G401 (cell line): ENCODE measurements around the gene HPX. TPM values are rescaled to one million over a fixed set of nuclear protein-coding genes. Genes with fewer than 3 reads are reported as not detected.
"Not testable (repeated sequence)": the region's sequence is repeated elsewhere in the genome, so short reads cannot be mapped to it uniquely, and the experiment has no call there.

ENCODE experiments used
- DNase-seq: peaks from one replicate; pipeline ENCODE4 v3.0.0-alpha.2; 2015; ENCODE audit warnings: low spot score
- in situ Hi-C: cut with HindIII; loops from 2 replicates; pipeline ENCODE4 v1.10.0; 2016; ENCODE audit warnings: low sequenced_read_pairs, mixed read lengths
- total RNA-seq: library from RNA; depleted of rRNA; stranded (reverse); fragments of >200 nt; shearing (Covaris generic); gene quantifications from 2 replicates; pipeline ENCODE4 v1.2.3, GENCODE V29; 2014; rRNA removed

Gene HPX
- total RNA-seq, 1 experiment from 2014 or later, result not detected

DNA sequence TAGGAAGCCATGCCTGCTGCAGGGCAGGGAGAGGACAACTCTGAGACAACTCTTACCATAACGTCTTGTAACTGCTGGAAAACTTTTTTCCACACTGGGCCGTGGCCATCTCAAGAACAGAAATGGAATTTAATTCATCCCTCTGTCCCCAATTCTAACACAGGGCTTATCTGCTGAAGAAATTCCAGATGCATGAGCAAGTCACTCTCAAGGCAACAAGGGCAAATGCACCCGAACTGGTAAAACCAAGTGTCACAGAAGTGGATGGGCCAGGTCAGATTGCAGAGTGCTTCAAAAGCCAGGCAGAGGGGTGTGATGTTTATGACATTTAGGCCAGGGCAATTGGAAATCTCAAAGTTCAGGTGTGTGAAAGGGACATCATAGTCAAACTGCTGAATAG lies 43.2 kb downstream of the HPX start:
- DNase-seq, result no peak
- in situ Hi-C loops, result no loop called here

DNA sequence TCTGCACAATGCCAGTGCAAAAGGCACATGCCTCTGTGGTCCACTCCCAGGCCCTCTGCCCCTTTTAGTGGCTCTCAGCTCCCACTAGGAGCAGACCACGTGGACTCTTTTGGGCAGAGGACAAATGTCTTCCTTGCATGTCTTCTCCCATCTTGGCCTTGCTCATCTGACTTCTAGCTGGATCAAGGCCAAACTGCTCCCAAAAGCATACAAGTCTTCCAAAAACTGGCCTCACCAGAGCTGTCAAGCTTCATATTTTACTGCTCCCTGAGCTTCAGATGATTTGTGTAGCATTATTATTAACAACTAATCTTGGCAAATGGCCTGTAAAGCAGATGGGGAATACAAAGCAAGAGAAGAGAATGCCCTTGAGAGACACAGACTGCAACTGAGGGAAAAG lies 43.6 kb downstream of the HPX start:
- in situ Hi-C loops, result no loop called here

DNA sequence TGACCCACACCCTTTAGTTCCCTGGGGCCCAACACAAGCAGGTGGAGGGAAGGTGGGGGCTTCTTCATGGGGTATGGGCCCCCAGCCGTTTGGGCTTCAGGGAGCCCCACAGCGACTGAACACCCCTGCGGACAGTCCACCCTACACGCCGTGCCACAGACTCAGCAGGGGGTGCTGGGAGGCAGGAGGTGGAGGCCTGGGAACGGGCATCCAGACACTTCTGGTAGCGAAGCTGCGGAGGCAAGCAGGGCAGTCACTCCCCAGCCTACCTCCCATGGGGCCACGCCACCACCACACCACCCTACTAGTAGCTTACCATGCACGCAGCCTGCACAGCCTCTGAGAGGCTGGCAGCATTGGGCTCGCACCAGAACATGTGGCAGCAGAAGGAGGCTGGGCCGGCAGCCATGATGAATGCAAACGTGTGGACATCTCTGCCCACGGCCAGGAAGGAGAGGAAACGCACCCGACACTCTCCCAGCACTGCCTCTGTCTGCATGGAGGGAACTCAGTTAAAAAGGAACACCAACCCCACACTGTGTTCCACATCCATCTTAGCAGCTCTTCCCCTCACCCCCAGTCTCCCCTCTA lies 45.2 kb downstream of the HPX start:
- in situ Hi-C loops, result no loop called here
- peak; percentile 4 for DNase-seq

More for the DNA sequence above, 43.6 kb downstream of the HPX start:
- peak; percentile 61 for DNase-seq

DNA sequence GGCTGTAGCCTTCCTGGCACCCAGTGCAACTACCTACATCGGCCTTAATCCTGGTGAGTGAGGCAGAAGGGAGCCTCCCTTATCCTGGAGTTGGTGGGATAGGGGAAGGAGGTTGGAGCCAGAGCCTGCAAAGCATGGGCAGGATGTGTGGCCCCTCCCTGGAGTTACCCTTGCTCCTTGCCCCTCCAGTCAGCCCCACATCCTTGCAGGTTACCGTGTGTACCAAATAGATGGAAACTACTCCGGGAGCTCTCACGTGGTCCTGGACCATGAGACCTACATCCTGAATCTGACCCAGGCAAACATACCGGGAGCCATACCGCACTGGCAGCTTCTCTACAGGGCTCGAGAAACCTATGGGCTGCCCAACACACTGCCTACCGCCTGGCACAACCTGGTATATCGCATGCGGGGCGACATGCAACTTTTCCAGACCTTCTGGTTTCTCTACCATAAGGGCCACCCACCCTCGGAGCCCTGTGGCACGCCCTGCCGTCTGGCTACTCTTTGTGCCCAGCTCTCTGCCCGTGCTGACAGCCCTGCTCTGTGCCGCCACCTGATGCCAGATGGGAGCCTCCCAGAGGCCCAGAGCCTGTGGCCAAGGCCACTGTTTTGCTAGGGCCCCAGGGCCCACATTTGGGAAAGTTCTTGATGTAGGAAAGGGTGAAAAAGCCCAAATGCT lies 46.7 kb downstream of the HPX start:
- in situ Hi-C loops, result no loop called here
- DNase-seq, result peak; percentile 84

DNA sequence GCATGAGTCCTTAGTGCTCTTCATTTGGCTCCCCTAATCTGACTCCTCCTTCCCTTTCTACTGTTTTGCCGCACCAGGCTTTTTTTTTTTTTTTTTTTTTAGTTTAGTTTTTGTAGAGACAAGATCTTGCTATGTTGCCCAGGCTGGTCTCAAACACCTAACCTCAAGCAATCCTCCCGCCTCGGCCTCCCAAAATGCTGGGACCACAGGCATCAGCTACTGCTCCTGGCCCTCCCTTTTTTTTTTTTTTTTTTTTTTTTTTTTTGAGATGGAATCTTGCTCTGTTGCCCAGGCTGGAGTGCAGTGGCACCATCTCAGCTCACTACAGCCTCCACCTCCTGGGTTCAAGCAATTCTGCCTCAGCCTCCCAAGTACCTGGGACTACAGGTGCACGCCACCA lies 48.5 kb downstream of the HPX start:
- DNase-seq, in situ Hi-C loops: not testable (repeated sequence)

DNA sequence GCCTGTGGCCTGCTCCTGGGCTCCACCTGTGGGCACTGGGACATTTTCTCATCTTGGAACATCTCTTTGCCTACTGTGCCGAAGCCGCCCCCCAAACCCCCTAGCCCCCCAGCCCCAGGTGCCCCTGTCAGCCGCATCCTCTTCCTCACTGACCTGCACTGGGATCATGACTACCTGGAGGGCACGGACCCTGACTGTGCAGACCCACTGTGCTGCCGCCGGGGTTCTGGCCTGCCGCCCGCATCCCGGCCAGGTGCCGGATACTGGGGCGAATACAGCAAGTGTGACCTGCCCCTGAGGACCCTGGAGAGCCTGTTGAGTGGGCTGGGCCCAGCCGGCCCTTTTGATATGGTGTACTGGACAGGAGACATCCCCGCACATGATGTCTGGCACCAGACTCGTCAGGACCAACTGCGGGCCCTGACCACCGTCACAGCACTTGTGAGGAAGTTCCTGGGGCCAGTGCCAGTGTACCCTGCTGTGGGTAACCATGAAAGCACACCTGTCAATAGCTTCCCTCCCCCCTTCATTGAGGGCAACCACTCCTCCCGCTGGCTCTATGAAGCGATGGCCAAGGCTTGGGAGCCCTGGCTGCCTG lies 49.2 kb downstream of the HPX start:
- in situ Hi-C loops, result no loop called here
- DNase-seq, result no peak

DNA sequence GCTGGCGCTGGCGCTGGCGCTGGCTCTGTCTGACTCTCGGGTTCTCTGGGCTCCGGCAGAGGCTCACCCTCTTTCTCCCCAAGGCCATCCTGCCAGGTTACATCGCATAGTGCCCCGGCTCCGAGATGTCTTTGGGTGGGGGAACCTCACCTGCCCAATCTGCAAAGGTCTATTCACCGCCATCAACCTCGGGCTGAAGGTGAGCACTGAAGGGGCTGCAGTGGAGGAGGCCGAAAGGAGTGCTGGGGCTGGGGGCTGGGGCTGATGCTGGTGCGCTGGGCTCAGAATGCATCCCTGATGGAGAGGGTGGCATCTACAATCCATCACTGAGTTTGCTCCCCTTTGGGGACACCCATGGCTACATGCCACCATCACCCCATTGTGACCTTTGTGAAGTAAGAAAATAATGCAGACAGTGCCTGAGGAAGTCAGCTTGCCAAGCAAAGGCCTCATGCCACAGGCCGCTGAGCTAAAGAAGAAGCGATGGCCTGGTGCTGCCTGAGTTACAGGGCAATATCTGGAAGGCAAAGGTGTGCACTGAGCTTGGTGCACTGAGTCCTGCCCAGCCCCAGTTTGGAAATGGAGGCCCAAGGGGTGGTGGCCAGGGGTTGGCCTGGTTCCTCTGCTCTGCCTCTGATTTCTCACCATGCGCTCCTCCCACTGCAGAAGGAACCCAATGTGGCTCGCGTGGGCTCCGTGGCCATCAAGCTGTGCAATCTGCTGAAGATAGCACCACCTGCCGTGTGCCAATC lies 49.9 kb downstream of the HPX start:
- in situ Hi-C loops, result no loop called here
- DNase-seq, result peak; percentile 41

DNA sequence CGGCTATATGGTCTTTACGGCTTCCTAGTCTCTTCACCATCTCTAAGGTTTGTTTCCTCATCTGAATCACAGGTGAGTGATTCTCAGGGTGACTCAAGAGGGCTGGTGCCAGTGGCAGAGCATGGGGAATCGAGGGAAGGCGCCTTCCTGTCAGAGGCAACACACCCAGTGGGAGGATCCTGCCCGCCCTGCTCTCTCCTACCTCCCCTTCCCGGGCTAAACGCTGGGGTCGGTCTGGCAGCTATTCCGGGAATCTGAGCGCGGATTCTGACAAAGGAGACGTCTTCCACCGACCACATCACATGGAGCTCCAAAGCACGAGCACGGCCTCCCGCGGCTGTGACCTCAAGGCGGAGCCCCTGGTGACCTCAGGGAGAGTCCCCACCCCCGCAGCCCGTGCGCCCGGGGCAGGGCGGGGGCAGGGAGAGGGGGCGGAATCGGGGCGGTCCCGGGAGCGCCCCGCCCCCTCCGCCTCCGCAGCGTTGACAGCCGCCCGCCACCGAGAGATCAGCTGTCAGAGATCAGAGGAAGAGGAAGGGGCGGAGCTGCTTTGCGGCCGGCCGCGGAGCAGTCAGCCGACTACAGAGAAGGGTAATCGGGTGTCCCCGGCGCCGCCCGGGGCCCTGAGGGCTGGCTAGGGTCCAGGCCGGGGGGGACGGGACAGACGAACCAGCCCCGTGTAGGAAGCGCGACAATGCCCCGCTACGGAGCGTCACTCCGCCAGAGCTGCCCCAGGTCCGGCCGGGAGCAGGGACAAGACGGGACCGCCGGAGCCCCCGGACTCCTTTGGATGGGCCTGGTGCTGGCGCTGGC lies 50.7 kb downstream of the HPX start, which contains the start of gene SMPD1:
SMPD1 (plus strand) TSS at position 570 of the 813 bp plus-strand sequence; CDS start at position 695, 125 bp downstream.
- DNase-seq, result peak; percentile 93
- in situ Hi-C loops, result no loop called here

DNA sequence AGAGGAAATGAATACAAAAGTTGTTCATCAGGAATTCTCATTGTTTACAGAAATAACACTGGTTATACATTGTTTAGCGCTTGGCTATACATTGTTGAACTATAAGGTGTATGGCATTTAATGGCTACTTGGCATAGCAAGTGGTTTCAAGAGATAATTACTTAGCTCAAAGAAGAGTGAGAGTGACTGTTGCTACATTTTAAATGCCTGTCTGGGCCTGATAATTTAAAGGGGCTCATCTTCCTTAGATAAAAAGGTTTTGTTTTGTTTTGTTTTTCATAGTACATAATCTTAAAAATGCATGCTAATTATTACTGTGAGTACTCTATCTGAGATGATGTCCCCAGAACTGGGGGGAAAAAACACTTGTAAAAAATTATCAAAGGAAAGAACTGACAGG lies 52.0 kb downstream of the HPX start:
- no peak for DNase-seq
- in situ Hi-C loops, result no loop called here

DNA sequence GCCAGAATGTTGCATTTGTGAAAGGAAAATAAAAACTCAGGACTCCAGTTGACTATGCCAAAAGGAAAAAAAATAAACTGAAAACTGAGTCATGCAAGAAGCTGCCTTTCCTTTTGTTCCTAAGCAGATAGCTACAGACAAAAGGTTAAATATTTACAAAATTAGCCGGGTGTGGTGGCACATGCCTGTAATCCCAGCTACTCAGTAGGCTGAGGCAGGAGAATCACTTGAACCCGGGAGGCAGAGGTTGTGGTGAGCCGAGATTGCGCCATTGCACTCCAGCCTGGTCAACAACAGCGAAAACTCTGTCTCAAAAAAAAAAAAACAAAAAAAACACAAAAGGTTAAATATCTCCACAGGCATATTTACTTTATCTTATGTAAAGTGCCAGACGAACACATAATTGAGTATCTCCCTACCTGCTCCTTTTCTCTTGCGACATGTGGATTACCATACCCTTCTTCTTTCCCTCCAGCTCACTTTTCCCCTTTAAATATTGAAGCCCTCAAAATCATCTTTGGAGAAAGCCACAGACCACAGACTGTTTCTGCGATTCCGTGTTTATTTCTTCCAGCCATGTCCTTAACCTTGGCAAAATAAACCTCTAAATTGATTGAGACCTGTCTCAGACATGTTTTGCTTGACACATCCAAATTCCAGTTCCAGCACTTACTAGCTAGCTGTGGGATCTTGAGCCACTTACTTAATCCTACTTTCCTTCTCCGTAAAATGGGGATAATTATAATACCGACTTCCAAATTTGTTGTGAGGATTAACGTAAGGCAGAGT lies 52.8 kb downstream of the HPX start:
- DNase-seq, result no peak
- in situ Hi-C loops, result no loop called here

DNA sequence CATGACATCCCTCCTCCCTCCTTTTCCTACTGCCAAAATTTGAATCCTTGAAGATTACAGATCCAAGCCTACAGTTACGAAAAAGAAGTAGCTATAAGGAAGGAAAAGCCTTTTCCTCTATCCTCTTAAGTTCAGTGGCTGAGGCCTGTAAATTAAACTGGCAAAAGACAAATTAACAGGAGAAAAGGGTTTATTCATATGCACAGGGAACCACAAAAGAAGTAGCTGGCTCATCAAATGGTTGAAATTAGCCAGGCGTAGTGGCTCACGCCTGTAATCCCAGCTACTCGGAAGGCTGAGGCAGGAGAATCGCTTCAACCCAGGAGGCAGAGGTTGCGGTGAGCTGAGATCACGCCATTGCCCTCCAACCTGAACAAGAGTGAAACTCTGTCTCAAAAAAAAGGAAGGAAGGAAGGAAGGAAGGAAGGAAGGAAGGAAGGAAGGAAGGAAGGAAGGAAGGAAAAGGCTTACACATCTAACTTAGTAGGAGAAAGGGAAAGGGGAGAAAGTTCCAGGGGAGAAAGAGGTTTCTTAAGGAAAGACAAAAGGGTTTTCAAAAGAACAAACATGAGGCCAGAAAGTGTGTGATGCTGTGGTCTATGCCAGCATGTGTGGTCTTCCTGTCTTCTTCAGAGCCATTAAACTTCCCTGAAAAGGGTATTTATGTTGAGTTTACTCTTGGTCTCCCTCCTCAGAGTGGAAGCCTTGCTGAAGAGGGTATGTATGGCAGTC lies 55.6 kb downstream of the HPX start:
- DNase-seq, result no peak

More for the DNA sequence above, 55.6 kb downstream of the HPX start:
- in situ Hi-C loops, result no loop called here

Other genes starting within 250 kb of the HPX start
- gene OR52W1, start 241.8 kb downstream of the HPX start, total RNA-seq, result not detected in 2 replicates
- gene C11orf42, start 235.4 kb downstream of the HPX start, total RNA-seq, result not detected in 2 replicates
- gene FHIP1B, start 206.4 kb downstream of the HPX start, total RNA-seq, result 16.1 and 38.0 TPM in 2 replicates
- gene CNGA4, start 201.9 kb downstream of the HPX start, total RNA-seq, result not detected in 2 replicates
- gene CCKBR, start 181.1 kb downstream of the HPX start, total RNA-seq, result not detected in 2 replicates
- gene CAVIN3, start 120.5 kb downstream of the HPX start, total RNA-seq, result 59.5 and 60.8 TPM in 2 replicates
- gene SMPD1, start 50.5 kb downstream of the HPX start, total RNA-seq, result 7.3 and 14.1 TPM in 2 replicates
- gene APBB1, start 21.9 kb downstream of the HPX start, total RNA-seq, result 41.4 and 44.6 TPM in 2 replicates
- 18.1 and 48.8 TPM in 2 replicates for gene TRIM3, start 33.0 kb upstream of the HPX start, total RNA-seq
- gene ARFIP2, start 40.3 kb upstream of the HPX start, total RNA-seq, result 56.7 and 72.5 TPM in 2 replicates
- gene TIMM10B, start 40.5 kb upstream of the HPX start, total RNA-seq, result 37.4 and 56.5 TPM in 2 replicates
- gene DNHD1, start 56.3 kb upstream of the HPX start, total RNA-seq, result 2.0 and 2.5 TPM in 2 replicates
- gene RRP8, start 162.6 kb upstream of the HPX start, total RNA-seq, result 20.3 and 22.2 TPM in 2 replicates
- 112 and 149 TPM in 2 replicates for gene ILK, start 162.8 kb upstream of the HPX start, total RNA-seq
- gene TAF10, start 171.2 kb upstream of the HPX start, total RNA-seq, result 62.1 and 64.5 TPM in 2 replicates
- gene TPP1, start 178.4 kb upstream of the HPX start, total RNA-seq, result 9.8 and 26.9 TPM in 2 replicates
- gene DCHS1, start 214.8 kb upstream of the HPX start, total RNA-seq, result 0.17 and 0.25 TPM in 2 replicates
- 35.2 and 49.7 TPM in 2 replicates for gene MRPL17, start 242.4 kb upstream of the HPX start, total RNA-seq